ENCODE results near the gene CAB39.

- no peak for TF ChIP-seq POLR2A (IDR thresholded peaks at IDR 0.05)
- TF ChIP-seq CTCF (IDR thresholded peaks at IDR 0.05) = no peak
- TF ChIP-seq EP300 (IDR thresholded peaks at IDR 0.05; ENCODE audit: low read depth) = no peak
- no peak for TF ChIP-seq POLR2AphosphoS5 (IDR thresholded peaks at IDR 0.05)
Measured at GRCh38 chr2:230721712-230722111, 9.1 kb downstream of the CAB39 start.
